Measurements from ENCODE around the gene MGST2.
"Not testable (repeated sequence)": the region's sequence is repeated elsewhere in the genome, so short reads cannot be mapped to it uniquely, and the experiment has no call there.

The MGST2 gene

GRCh38 chr4:139665690-139666529 is at the start of gene MGST2:
TSS of gene MGST2 (plus strand) at chr4:139665819. CDS start at chr4:139666020, 201 bp downstream.
- no peak for DNase-seq (ENCODE audit: low read depth)

GRCh38 chr4:139617702-139618490 is 47.7 kb upstream of the MGST2 start:
- DNase-seq (ENCODE audit: low read depth): no peak

- no peak for DNase-seq (ENCODE audit: low read depth)
Observed at GRCh38 chr4:139619644-139620043, 46.0 kb upstream of the MGST2 start.

- no peak for DNase-seq (ENCODE audit: low read depth)
Observed at GRCh38 chr4:139622901-139623381, 42.7 kb upstream of the MGST2 start.

GRCh38 chr4:139624441-139625092 is 41.1 kb upstream of the MGST2 start:
- no peak for DNase-seq (ENCODE audit: low read depth)

GRCh38 chr4:139625093-139625455 is 40.5 kb upstream of the MGST2 start:
- no peak for DNase-seq (ENCODE audit: low read depth)

GRCh38 chr4:139625482-139625881 is 40.1 kb upstream of the MGST2 start:
- no peak for DNase-seq (ENCODE audit: low read depth)

- DNase-seq (ENCODE audit: low read depth): no peak
Observed at GRCh38 chr4:139628184-139629012, 37.2 kb upstream of the MGST2 start.

- DNase-seq (ENCODE audit: low read depth): no peak
Observed at GRCh38 chr4:139629436-139630125, 36.0 kb upstream of the MGST2 start.

- DNase-seq (ENCODE audit: low read depth): no peak
Observed at GRCh38 chr4:139630126-139630495, 35.5 kb upstream of the MGST2 start.

GRCh38 chr4:139630991-139631390 is 34.6 kb upstream of the MGST2 start:
- no peak for DNase-seq (ENCODE audit: low read depth)

GRCh38 chr4:139631791-139632190 is 33.8 kb upstream of the MGST2 start:
- DNase-seq (ENCODE audit: low read depth): no peak

GRCh38 chr4:139632739-139633138 is 32.9 kb upstream of the MGST2 start:
- DNase-seq (ENCODE audit: low read depth): not testable (repeated sequence)

- no peak for DNase-seq (ENCODE audit: low read depth)
Observed at GRCh38 chr4:139633195-139633594, 32.4 kb upstream of the MGST2 start.

GRCh38 chr4:139633661-139634060 is 32.0 kb upstream of the MGST2 start:
- DNase-seq (ENCODE audit: low read depth): no peak

GRCh38 chr4:139635966-139636365 is 29.7 kb upstream of the MGST2 start:
- no peak for DNase-seq (ENCODE audit: low read depth)

GRCh38 chr4:139638306-139638705 is 27.3 kb upstream of the MGST2 start:
- not testable (repeated sequence) for DNase-seq (ENCODE audit: low read depth)

- DNase-seq (ENCODE audit: low read depth): no peak
Observed at GRCh38 chr4:139639654-139640053, 26.0 kb upstream of the MGST2 start.

- no peak for DNase-seq (ENCODE audit: low read depth)
Observed at GRCh38 chr4:139641218-139641617, 24.4 kb upstream of the MGST2 start.

- no peak for DNase-seq (ENCODE audit: low read depth)
Observed at GRCh38 chr4:139642364-139642763, 23.3 kb upstream of the MGST2 start.
